Stimulated activated CD4-positive, alpha-beta T cell treated with anti-CD3 and anti-CD28 coated beads, Interleukin-15, amount 100 ng/mL, for 24 hours (primary cell): ENCODE results near the gene CFAP107.
"Not testable (repeated sequence)": the region's sequence is repeated elsewhere in the genome, so short reads cannot be mapped to it uniquely, and the experiment has no call there.

Experiments
- DNase-seq: peaks from one replicate; pipeline ENCODE4 v3.0.0-alpha.2; 2020

CFAP107 gene

DNA sequence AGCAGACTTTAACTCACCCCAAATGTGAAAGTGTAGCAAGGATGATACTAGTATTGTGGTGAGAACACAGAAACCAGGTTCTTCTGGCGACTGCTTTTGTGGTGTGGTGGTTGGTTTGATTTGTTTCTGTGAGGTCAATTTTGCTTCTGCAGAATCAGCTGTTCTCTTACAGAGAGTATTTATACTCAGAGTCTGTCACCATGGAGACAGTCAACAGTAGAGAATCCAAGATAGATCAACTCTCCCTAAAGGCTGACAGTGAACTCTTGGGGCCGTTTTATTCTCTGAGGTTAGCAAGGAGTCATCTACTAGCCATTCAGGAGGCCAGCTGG, at the start of gene CFAP107:
TSS of gene CFAP107 (plus strand) at position 209 of the 332 bp plus-strand sequence. CDS start 231 bp downstream, outside the sequence.
- no peak for DNase-seq

DNA sequence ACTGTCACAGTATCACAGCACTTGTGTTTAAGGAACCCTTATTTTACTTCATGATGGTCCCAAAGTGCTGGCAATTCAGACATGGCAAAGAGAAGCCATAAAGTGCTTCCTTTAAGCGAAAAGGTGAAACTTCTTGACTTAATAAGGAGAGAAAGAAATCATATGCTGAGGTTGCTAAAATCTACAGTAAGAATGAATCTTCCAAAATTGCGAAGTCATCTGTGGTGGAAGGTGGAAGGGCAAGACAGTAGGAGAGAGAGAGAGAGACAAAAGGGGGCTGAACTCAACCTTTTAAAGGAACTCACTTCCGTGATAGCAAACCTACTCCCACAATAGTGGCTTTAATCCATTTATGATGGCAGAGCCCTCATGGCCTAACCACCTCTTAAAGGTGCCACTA, 49.3 kb upstream of the CFAP107 start:
- no peak for DNase-seq

- no peak for DNase-seq
Measured at GRCh38 chr1:12697397-12697796, 48.6 kb upstream of the CFAP107 start.

DNA sequence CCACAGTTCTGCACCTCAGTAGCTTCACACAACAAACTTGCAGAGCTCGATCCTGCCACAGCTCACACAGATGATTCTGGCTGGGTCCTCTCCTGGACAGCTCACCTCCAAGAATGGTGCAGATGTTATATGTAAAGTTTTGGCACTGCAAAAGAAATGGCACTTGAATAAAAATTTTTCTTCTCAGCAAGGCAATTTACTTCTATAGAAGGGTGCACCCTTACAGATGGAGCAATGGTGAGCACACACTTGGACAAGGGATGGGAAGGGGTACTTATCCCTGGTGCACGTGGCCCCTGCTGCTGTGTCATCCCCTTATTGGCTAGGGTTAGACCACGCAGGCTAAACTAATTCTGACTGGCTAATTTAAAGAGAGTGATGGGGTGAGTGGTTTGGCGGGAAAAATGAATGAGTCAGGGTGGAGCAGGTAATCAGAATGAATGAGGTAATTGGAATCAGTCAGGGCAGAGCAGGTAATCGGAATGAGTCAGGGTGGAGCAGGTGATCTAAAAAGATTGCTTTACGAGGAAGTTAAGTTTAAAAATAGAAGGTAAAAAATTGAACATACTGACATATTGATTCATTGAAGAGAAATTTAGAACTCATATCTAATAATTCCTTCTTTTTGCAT, 42.1 kb upstream of the CFAP107 start:
- DNase-seq = no peak

DNA sequence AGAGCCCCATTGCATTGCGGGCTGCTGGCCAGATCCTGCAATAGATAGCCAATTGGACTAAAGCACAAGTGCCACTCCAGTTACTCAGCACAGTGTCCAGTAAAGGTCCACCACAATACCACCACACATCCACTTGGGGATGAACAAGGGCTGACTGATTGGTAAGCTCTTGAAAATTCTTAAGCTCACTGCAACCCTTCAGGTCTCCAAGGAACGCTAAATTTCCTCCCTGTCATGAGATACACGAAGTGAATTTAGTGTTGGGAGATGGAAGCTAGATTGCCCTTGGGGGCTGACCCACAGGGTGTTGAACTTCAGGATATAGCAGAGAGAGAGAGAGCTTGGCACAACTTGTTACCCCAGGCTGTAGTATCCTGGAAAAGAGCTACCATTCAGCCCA, 39.9 kb upstream of the CFAP107 start:
- no peak for DNase-seq

GRCh38 chr1:12708396-12709090, 37.5 kb upstream of the CFAP107 start:
- DNase-seq = no peak

DNA sequence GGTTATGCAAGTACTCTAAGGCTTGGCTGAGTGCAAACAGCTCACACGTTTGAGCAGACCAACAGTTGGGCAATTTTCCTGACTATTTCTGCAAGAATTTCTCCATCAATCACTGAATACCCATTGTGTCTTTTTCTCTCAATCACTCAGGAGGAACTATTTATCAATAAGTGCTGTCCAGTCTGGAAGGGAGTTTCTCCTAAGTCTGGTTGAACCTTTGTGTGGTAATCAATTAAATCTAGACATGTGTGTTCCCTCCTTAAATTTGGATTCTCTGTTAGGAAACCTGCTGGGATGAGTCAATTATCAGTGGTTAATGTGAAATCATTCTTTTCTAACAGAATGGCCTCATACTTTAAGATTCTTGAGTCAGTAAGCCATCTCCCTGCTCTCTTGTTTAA, 36.9 kb upstream of the CFAP107 start:
- no peak for DNase-seq

DNA sequence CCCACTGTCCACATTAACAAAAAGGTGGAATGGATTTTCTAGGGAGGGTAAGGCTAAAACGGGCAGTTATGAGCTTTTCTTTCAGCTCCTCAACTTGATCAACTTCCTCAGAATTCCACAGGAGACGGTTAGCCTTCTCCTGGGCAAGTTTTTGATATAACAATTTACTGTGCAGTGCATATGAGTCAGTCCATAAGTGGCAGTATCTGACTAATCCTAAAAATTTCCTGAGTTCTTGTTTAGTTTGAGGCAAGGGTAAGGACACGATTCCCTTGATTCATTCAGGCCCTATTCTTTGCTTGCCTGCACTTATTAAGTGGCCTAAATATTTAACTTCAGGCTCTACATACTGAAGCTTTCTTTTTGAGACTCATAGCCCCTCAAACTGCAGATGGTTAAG, 36.3 kb upstream of the CFAP107 start:
- no peak for DNase-seq

DNA sequence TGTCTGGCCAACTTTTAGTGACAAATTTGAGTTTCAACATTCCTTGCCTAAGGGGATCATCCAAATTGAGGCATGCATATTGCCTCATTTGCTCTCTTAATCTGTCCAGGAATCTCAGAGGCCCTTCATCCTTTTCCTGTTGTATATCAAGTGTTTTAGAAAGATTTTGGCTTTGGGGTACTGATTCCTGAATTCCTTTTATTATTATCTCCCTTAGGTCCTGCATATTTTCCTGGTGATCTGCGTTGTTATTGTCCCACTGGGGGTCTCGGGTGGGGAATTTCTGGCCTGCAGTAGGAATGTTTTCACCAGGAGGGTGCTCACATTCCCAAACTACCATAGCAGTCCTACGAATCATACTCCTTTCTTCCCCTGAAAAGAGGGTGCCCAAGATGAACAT, 34.5 kb upstream of the CFAP107 start:
- DNase-seq = no peak

GRCh38 chr1:12712076-12712475, 33.9 kb upstream of the CFAP107 start:
- no peak for DNase-seq

- no peak for DNase-seq
Measured at GRCh38 chr1:12712929-12713328, 33.1 kb upstream of the CFAP107 start.

GRCh38 chr1:12713651-12714050, 32.3 kb upstream of the CFAP107 start:
- DNase-seq = not testable (repeated sequence)

GRCh38 chr1:12714710-12715475, 31.1 kb upstream of the CFAP107 start:
- no peak for DNase-seq

DNA sequence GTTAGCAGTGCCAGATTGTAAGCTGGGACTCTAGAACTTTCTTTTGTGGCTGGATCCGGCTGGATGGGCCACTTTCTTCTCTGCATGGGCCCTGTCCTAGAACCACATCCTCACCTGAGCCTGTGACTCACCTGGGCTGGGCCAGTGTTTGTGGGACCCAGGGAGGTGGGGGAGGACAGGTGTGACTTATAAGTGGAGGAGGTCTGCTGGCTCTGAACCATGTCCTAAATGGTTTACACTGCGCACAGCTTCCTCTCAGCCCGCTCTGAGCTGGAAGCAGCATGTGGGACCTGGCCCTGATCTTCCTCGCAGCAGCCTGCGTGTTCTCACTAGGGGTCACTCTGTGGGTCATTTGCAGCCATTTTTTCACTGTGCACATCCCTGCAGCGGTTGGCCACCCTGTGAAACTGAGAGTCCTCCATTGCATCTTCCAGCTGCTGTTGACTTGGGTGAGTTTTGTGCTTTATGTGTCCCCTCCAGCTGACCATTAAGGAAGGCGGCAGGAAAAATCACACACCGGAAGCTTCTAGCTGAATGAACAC, 30.0 kb upstream of the CFAP107 start, which contains the start of gene AADACL3:
TSS of gene AADACL3 (plus strand) at position 215 of the 542 bp plus-strand sequence. CDS start at position 282, 67 bp downstream.
- no peak for DNase-seq

DNA sequence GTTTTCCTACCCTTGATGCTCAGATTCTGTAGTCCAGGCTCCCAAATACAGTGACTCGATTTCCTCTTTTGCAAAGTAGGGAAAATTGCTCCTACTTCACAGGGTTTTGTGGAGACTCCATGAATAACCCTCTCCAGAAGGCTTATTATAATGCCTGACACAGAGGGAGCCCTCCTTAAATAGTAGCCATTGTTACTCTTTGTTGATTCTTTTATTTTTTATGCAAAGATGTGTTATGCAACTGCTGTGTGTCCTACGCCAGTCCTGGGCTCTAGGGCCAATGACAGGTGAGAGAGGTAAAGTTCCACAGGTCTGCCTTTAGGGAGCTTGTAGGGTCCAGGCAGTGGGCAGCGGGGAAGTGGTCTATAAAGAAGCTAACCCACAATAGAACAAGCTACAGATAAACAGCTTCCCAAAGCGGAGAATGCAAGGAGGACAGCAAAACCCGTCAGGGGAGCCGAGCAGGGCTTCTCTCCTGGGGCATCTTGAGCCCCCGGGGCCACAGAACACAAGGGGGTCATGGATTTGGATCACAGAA, 28.6 kb upstream of the CFAP107 start:
- no peak for DNase-seq

DNA sequence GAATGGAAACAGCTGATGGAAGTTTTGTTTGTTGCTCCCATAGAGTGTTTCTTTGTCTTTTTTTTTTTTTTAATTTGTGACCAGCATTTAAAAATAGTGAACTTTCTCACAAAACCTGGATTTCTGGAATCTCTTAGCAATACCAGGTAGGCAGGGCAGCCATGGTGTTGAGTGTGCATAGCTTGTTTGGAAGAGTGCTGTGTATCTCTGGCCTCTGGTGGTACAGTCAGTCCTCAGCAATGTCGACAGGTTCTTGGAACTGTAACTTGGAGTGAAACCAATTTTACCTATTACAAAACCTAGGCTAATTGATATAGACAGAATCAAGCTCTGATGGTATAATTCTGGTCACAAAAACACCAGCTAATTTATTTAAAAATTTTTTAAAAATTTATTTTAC, 23.4 kb upstream of the CFAP107 start:
- no peak for DNase-seq

GRCh38 chr1:12728391-12728790, 17.6 kb upstream of the CFAP107 start:
- DNase-seq = no peak

DNA sequence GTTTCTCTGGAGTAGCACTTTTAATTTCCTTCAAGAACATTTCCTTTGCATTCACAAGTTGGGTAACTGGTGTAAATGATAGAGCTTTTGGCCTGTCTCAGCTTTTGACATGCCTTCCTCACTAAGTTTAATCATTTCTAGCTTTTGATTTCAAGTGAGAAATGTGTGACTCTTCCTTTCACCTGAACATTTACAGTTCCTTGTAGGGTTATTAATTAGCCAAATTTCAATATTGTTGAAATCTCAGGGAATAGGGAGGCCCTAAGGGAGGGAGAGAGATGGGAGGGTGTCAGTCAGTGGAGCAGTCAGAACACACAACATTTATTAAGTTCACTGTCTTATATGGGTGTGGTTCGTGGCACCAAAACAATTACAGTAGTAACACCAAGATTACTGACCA, 15.8 kb upstream of the CFAP107 start:
- DNase-seq = no peak

DNA sequence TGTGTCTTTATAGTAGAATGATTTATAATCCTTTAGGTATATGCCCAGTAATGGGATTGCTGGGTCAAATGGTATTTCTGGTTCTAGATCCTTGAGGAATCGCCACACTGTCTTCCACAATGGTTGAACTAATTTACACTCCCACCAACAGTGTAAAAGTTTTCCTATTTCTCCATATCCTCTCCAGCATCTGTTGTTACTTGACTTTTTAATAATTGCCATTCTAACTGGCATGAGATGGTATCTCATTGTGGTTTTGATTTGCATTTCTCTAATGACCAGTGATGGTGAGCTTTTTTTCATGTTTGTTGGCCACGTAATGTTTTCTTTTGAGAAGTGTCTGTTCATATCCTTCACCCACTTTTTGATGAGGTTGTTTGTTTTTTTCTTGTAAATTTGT, 14.9 kb upstream of the CFAP107 start:
- DNase-seq = not testable (repeated sequence)

DNA sequence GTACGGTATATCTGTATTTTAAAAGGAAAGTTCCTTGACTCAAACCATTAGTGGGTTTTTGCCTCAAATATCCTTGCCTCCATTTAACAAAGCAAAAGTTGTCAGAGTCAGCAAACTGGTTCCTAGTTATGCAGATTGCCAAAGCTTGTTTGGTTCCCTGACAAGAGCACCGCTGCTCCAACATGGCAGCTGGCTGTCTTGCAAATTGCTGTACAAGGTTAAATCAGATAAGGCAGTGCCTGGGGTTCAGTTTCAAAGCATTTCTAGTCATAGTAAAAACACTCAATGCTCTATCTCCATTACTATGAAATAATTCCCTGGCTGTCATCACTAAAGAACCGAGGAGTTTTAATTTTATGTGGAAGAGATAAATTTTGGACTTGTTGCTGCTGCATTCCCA, 11.3 kb upstream of the CFAP107 start:
- no peak for DNase-seq

GRCh38 chr1:12738934-12739333, 7.1 kb upstream of the CFAP107 start:
- DNase-seq = no peak

DNA sequence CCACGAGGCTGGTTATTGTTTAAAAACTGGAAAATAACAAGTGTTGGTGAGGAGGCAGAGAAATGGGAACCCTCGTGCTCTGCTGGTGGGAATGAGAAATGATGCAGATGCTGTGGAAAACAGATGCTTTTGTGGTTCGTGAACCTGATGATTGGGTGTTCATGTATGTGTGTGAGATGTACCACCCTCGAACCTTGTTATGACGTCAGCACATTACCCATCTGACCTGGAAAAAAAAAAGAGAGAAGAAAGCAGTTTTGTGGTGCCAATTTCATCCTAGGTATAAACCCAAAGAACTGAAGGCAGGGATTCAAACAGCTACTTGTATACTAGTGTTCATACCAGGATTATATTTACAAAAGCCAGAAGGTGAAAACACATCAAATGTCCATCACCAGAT, 6.4 kb upstream of the CFAP107 start:
- no peak for DNase-seq

- no peak for DNase-seq
Measured at GRCh38 chr1:12741946-12742345, 4.1 kb upstream of the CFAP107 start.
